ENCODE data around the gene PIRT.

Gene PIRT

GRCh38 chr17:10821054-10821453 is 16.8 kb downstream of the PIRT start:
- no peak for DNase-seq (ENCODE audit: low read depth in 3 of 3)

GRCh38 chr17:10815319-10815718 is 22.6 kb downstream of the PIRT start:
- DNase-seq (ENCODE audit: low read depth in 3 of 3): no peak

- DNase-seq (ENCODE audit: low read depth in 3 of 3): no peak
These were observed 23.8 kb downstream of the PIRT start for GRCh38 chr17:10814075-10814474.

DNA sequence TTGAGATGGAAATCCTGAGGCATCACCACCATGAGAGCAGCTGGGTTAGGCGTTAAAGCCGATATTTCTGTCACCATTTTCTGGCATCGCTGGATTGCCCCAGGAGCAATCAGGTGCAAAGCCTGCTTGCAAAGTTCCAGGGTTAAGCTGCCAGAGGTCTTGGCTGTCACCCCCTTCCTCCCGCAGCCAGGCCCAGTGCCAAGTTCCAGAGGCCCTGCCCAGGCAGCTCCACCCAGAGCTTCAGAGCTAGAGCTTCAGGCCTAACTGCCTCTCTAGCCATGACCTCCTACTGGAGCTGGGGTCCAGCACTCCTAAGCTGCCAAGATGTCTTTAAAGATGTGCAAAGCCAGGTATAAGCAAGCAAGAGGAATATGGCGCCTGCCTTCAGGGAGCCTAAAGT is 25.2 kb downstream of the PIRT start:
- DNase-seq (ENCODE audit: low read depth in 3 of 3): no peak

- no peak for DNase-seq (ENCODE audit: low read depth in 3 of 3)
These were observed 28.3 kb downstream of the PIRT start for GRCh38 chr17:10809605-10810004.

DNA sequence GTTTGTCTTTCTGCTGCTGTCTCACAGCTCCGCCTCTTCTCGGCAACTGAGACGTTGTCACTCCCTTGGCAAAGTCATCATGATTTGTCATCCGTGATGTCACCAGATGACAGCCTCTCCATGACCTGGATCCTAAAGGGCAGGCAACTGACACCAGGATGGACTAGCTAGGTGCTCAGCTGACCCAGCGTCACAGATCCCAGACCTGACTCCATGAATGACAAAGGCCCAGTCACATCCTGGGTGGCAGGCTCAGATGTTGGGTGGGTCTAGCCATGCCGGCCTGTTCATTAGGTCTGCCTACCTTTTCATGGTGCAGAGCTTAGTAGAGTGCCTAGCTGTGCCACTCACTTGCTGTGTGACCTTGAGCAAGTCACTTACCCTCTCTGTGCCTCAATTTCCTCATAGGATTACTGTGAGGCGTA is 30.2 kb downstream of the PIRT start:
- no peak for DNase-seq (ENCODE audit: low read depth in 3 of 3)

- no peak for DNase-seq (ENCODE audit: low read depth in 3 of 3)
These were observed 31.2 kb downstream of the PIRT start for GRCh38 chr17:10806545-10807262.

- no peak for DNase-seq (ENCODE audit: low read depth in 3 of 3)
These were observed 32.0 kb downstream of the PIRT start for GRCh38 chr17:10805911-10806310.

GRCh38 chr17:10804546-10804945 is 33.3 kb downstream of the PIRT start:
- no peak for DNase-seq (ENCODE audit: low read depth in 3 of 3)

- no peak for DNase-seq (ENCODE audit: low read depth in 3 of 3)
These were observed 33.9 kb downstream of the PIRT start, which contains the start of gene TMEM238L for GRCh38 chr17:10803830-10804475. Gene TMEM238L (minus strand): TSS chr17:10804099. CDS start chr17:10803963, 136 bp downstream.

- no peak for DNase-seq (ENCODE audit: low read depth in 3 of 3)
These were observed 34.5 kb downstream of the PIRT start for GRCh38 chr17:10803350-10803749.

DNA sequence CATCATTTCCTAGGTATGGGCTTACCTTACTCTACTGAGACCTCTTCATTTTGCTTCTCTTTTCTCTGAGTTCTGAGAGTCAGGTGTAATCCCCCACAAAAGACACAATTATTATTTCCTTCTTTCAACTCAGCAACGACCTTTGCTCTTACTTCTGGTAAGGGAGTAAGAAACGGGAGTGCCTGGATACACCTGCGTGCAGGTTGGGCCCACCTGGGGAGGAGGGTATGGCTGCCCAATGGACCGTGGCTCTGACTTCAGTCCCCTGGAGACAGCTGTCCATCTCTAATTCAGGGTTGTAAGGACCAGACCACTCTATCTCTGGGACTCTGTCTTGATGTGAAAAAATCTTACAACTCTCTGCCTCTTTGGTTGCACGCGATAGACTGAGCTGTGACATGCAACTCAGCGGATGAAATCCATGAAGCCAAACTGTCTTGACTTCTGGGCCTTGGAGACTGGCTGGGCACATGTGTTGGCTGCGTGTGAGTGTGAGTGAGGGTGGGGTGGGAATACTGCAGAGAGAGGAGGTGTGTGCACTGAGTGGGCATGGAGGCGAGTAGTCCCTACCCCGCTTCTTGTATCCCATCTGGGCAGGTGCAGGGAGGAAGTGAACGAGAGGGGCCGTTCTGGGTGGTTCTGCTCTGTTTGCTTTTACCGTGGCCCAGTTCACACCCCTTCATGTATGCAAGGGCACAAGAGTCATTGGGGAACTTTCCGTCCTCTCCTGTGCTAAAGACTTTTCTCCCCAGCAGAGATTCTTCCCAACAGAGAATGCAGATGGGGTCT is 35.2 kb downstream of the PIRT start:
- DNase-seq (ENCODE audit: low read depth in 3 of 3): no peak

DNA sequence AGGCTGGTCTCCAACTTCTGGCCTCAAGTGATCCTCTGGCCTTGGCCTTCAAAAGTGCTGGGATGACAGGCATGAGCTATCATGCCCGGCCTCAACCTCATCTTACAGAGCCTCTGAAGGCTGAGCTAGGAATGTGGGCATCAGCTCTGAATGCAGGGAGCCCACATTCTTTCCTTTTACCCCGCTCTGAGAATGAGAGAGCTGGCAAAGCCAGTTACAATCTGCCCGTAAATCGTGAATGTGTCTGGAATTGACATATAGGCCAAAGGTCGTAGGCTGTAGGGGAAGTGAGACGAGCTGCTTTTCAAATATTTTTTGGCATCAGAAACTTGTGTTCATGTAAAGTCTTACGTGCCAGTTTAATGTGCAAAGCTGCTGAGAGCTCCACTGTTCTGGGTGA is 38.5 kb downstream of the PIRT start:
- DNase-seq (ENCODE audit: low read depth in 3 of 3): no peak

DNA sequence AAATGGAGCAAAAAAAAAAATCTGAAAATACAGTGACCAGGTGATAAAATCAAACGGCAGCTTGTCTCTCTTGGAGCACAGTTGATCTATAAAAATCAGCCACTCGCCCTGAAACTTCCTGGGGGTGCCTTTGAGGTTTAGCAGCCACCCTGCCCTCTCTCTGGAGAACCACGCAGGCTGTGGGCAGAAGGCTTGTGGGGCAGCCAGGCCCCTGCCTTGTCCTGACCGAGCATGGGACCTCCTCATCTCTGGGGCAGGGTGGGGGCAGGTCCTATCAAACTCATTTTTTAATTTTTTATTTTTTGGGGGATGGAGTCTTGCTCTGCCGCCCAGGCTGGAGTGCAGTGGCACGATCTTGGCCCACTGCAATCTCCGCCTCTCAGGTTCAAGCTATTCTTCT is 39.0 kb downstream of the PIRT start:
- no peak for DNase-seq (ENCODE audit: low read depth in 3 of 3)

GRCh38 chr17:10798332-10798749 is 39.5 kb downstream of the PIRT start:
- no peak for DNase-seq (ENCODE audit: low read depth in 3 of 3)

DNA sequence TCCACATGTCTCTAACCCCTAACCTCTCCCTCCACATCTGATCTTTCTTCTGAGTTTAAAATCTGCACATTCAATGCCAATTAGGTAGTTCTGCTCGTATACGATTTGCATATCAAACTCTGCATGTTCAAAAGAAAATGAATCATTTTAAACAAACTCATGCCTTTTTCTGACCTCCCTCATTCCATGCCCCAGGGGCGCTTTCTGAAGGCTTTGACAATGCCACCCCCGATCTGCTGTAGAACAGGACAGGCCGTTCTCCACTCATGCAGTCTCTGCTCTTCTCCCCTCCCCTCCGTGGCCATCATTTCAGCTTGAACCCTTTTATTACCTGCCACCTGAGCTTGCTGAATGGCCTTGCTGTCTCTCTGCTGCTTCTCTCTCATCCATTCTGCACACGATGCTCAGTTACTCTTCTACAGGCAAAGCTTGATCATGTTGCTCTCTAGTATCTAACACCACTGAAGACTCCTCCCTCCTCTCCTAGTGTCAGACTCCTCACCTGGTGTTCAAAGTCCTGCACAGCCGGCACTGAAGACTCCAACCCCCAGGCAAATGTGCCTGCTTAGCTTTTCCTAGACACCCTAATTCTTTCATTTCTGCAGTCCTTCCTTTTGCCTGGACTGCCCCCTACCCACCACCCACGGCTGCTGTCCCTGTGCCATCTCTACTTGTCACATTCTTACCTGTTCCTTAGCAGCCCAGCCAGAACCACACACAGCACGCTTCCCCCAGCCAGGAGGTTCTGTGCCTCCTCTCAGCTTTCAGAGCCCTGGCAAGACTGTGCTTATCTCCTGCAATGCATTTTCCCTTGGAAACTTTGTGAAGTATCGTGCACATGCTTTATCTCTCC is 40.2 kb downstream of the PIRT start:
- DNase-seq (ENCODE audit: low read depth in 3 of 3): no peak

- DNase-seq (ENCODE audit: low read depth in 3 of 3): no peak
These were observed 44.1 kb downstream of the PIRT start for GRCh38 chr17:10793816-10794215.

DNA sequence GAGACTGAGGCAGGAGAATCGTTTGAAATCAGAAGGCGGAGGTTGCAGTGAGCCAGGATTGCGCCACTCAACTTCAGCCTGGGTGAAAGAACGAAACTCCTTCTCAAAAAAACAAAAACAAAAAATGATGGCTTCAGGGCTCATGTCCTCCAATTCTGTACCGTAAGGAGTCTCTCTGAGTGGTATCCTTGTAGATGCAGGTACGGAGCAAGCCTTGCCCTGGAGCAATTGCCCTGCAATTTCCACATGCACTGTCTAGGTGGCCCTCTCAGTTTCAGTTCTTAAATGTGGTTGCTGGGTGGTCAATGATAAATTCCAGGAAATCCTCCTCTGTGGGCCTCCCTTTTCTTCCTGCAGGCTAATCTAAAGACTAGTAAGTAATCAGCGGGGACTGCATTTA is 44.6 kb downstream of the PIRT start:
- no peak for DNase-seq (ENCODE audit: low read depth in 3 of 3)

- no peak for DNase-seq (ENCODE audit: low read depth in 3 of 3)
These were observed 45.7 kb downstream of the PIRT start for GRCh38 chr17:10792151-10792550.

GRCh38 chr17:10790491-10791401 is 47.1 kb downstream of the PIRT start:
- DNase-seq (ENCODE audit: low read depth in 3 of 3): no peak
